ENCODE measurements around the gene CD44.

DNA sequence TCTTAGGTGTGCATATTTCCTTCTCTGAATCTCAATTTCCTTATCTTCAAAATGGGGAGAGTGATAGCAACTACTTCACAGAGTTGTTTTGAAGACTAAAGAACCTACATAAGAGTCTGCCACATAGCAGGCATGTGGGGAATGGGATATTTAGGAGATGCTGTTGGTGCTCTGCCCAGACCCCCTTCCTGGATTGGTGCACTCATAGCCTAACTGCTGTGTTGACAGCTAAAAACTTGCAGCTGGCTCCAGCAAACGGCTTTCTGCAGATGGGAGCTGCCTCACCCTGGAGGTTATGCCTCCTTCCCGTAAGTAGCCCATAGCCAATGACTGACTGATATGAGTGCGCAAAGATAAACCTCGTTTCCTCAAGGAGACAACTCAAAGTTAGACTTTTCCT is 106.1 kb downstream of the CD44 start:
- no peak for TF ChIP-seq POLR2A (IDR thresholded peaks at IDR 0.05)
- no peak for TF ChIP-seq CTCF (IDR thresholded peaks at IDR 0.05)

Data from uterus (tissue), 2 donors.